Keratinocyte (primary cell): Measurements from ENCODE around the gene CLSTN2.

Source experiments
- CTCF ChIP-seq, 3 experiments: IDR thresholded peaks in 1 of 3; conservative IDR thresholded peaks in 1 of 3; optimal IDR thresholded peaks in 1 of 3; 2 replicates in 2 of 3; 3 replicates in 1 of 3; pipeline versions ENCODE3 to v1.5.1; 2011; ENCODE audit warnings: low read length in 3 of 3, mild to moderate bottlenecking in 3 of 3, moderate library complexity in 2 of 3, control low read depth in 1 of 3, inconsistent platforms in 1 of 3; ENCODE audit not compliant: insufficient read depth in 2 of 3; ENCODE audit errors: extremely low read depth in 1 of 3
- EZH2 ChIP-seq: IDR thresholded peaks from one replicate; pipeline ENCODE4 v1.6.1; 2012; ENCODE audit warnings: inconsistent platforms, mild to moderate bottlenecking, low read length, moderate library complexity

- TF ChIP-seq CTCF (optimal IDR thresholded peaks at IDR 0.05 in 1 of 3, IDR thresholded peaks at IDR 0.05 in 1 of 3, conservative IDR thresholded peaks at IDR 0.05 in 1 of 3; ENCODE audit: extremely low read depth in 1 of 3, insufficient read depth in 2 of 3, low read length in 3 of 3) (no peak), EZH2 (no peak)
These were observed 506.0 kb downstream of the CLSTN2 start for GRCh38 chr3:140441006-140441405.
